GM12878 (cell line): Measurements from ENCODE around the gene TSC22D1. TPM values are rescaled to one million over a fixed set of nuclear protein-coding genes. Genes with fewer than 3 reads are reported as not detected.

Experiments used
- BHLHE40 ChIP-seq, 2 experiments: fragments of 450-650 bp in 1 of 2; IDR thresholded peaks; 2 replicates each; pipeline ENCODE4 v1.6.1; 2011 to 2017; ENCODE audit warnings: low read depth in 2 of 2, borderline replicate concordance in 1 of 2, improper control_type of control experiment in 1 of 2, low read length in 1 of 2, mild to moderate bottlenecking in 1 of 2
- CHD4 ChIP-seq: fragments of 200-600 bp; sonication (generic); IDR thresholded peaks from 2 replicates; pipeline ENCODE4 v1.6.1; 2016; ENCODE audit warnings: mild to moderate bottlenecking
- CREB1 ChIP-seq: IDR thresholded peaks from 2 replicates; pipeline ENCODE4 v1.6.1; 2012; ENCODE audit warnings: low read depth, mild to moderate bottlenecking, inconsistent platforms
- EED ChIP-seq: sonication (generic); IDR thresholded peaks from 2 replicates; pipeline ENCODE4 v1.6.1; 2016; ENCODE audit warnings: antibody characterized with exemption, low read depth
- ETV6 ChIP-seq, 2 experiments: fragments of 450-650 bp in 1 of 2; IDR thresholded peaks in 1 of 2; conservative IDR thresholded peaks in 1 of 2; 2 replicates each; pipeline ENCODE4 v1.6.1; 2014; ENCODE audit warnings: antibody characterized with exemption in 1 of 2, borderline replicate concordance in 1 of 2, low read depth in 1 of 2, mild to moderate bottlenecking in 1 of 2, moderate library complexity in 1 of 2
- EZH2 ChIP-seq: IDR thresholded peaks from 2 replicates; pipeline ENCODE4 v1.6.1; 2012; ENCODE audit warnings: low read depth, mild to moderate bottlenecking, control low read depth, inconsistent platforms, low read length, borderline replicate concordance; ENCODE audit not compliant: control insufficient read depth
- IRF3 ChIP-seq: fragments of 450-650 bp; IDR thresholded peaks from 2 replicates; pipeline ENCODE4 v1.6.1; 2014; ENCODE audit warnings: mild to moderate bottlenecking
- IRF4 ChIP-seq: IDR thresholded peaks from 2 replicates; pipeline ENCODE4 v1.6.1; 2011; ENCODE audit warnings: low read depth, low read length
- JUND ChIP-seq: IDR thresholded peaks from 2 replicates; pipeline ENCODE4 v1.6.1; 2012; ENCODE audit warnings: low read depth, mild to moderate bottlenecking, low read length, improper control_type of control experiment, moderate library complexity
- MEF2B ChIP-seq: fragments of 450-650 bp; IDR thresholded peaks from 2 replicates; pipeline ENCODE4 v1.6.1; 2018; ENCODE audit warnings: mild to moderate bottlenecking, moderate library complexity; ENCODE audit not compliant: partially characterized antibody, poor library complexity, severe bottlenecking
- NRF1 ChIP-seq: conservative IDR thresholded peaks from 2 replicates; pipeline ENCODE4 v1.6.1; 2011; ENCODE audit warnings: mild to moderate bottlenecking, low read depth, low read length, improper control_type of control experiment
- PRDM15 ChIP-seq: fragments of 450-650 bp; formaldehyde crosslinking; IDR thresholded peaks from 2 replicates; pipeline ENCODE4 v1.4.0; 2020; ENCODE audit warnings: mild to moderate bottlenecking, moderate library complexity
- RELA ChIP-seq: fragments of 450-650 bp; IDR thresholded peaks from 2 replicates; pipeline ENCODE4 v1.8.0; 2014; ENCODE audit warnings: borderline replicate concordance; ENCODE audit not compliant: partially characterized antibody
- RFX5 ChIP-seq: IDR thresholded peaks from 2 replicates; pipeline ENCODE4 v1.6.1; 2011; ENCODE audit warnings: low read depth, low read length, improper control_type of control experiment
- SIX5 ChIP-seq: IDR thresholded peaks from 2 replicates; pipeline ENCODE4 v1.6.1; 2011; ENCODE audit warnings: mild to moderate bottlenecking, low read depth, low read length, moderate library complexity; ENCODE audit not compliant: severe bottlenecking
- USF1 ChIP-seq: IDR thresholded peaks from 2 replicates; pipeline ENCODE4 v1.6.1; 2011; ENCODE audit warnings: borderline replicate concordance, low read depth, mild to moderate bottlenecking, moderate library complexity, mixed read lengths, low read length; ENCODE audit not compliant: insufficient read depth; ENCODE audit errors: extremely low read length
- ZNF687 ChIP-seq: fragments of 450-650 bp; IDR thresholded peaks from 2 replicates; pipeline ENCODE4 v1.6.1; 2017; ENCODE audit warnings: mild to moderate bottlenecking, moderate library complexity
- polyA plus RNA-seq, 11 experiments: library from polyadenylated mRNA; depleted of rRNA in 4 of 11; unstranded in 6 of 11; stranded (reverse) in 5 of 11; fragments of >200 nt; fragmentation: Nextera tagmentation in 4 of 11; fragmentation: Illumina TruSeq in 1 of 11; extraction: Ambion mirVana in 4 of 11; extraction: Trizol in 1 of 11; gene quantifications; 1 replicate in 1 of 11; 2 replicates in 10 of 11; pipeline versions ENCODE4 v1.2.1 to v1.2.3, GENCODE V29; 2011 to 2016; ENCODE audit warnings: inconsistent platforms in 2 of 11, missing spikeins in 2 of 11, low read depth in 1 of 11
- total RNA-seq, 4 experiments: library from RNA; depleted of rRNA in 3 of 4; stranded (reverse); fragments of >200 nt in 3 of 4; fragmentation: Illumina TruSeq in 1 of 4; extraction: Trizol in 1 of 4; gene quantifications; 2 replicates each; pipeline versions ENCODE4 v1.2.1 to v1.2.3, GENCODE V29; 2013 to 2021

Gene TSC22D1
- total and polyA plus RNA-seq, 10 of the 15 experiments (the other 5 are each of a cell fraction or from before 2014, with no cell fraction given) = 0.37 to 15.7 (median 7.5) TPM

- TF ChIP-seq RELA = no peak
- TF ChIP-seq RFX5 = peak; percentile 90
- no peak for TF ChIP-seq JUND
- TF ChIP-seq IRF3 = no peak
- TF ChIP-seq ETV6 (conservative IDR thresholded peaks at IDR 0.05 in 1 of 2, IDR thresholded peaks at IDR 0.05 in 1 of 2; ENCODE audit: borderline replicate concordance in 1 of 2, low read depth in 1 of 2) = no peak
- no peak for TF ChIP-seq EED
- no peak for TF ChIP-seq PRDM15 (CRISPR knock-in tag)
- no peak for TF ChIP-seq EZH2
- no peak for TF ChIP-seq MEF2B
- no peak for TF ChIP-seq CHD4
- TF ChIP-seq NRF1 = no peak
- no peak for TF ChIP-seq ZNF687
- no peak for TF ChIP-seq USF1
- peak in 1 of 2 experiments; percentile 20; a peak in 1 of 4 replicates for TF ChIP-seq BHLHE40 (IDR thresholded peaks at IDR 0.05; ENCODE audit: borderline replicate concordance in 1 of 2, low read depth in 2 of 2, low read length in 1 of 2)
- no peak for TF ChIP-seq IRF4
- TF ChIP-seq SIX5 = no peak
- peak; percentile 87 for TF ChIP-seq CREB1
- TF ChIP-seq, all 136 proteins: peak for 8
These were observed 140.8 kb downstream of the TSC22D1 start (continued) for GRCh38 chr13:44435142-44435918.
